Mucosa of stomach (tissue), 1 donor: ENCODE results near the gene RAB12.

Experiments used
- H3K27me3 ChIP-seq: one replicate; pipeline ENCODE4 v1.7.0; 2013; ENCODE audit warnings: mild to moderate bottlenecking, low read length; ENCODE audit not compliant: control insufficient read depth, insufficient read depth
- H3K36me3 ChIP-seq: one replicate; pipeline ENCODE4 v1.7.0; 2013; ENCODE audit warnings: low read length; ENCODE audit not compliant: control insufficient read depth, insufficient read depth
- H3K4me1 ChIP-seq: one replicate; pipeline ENCODE4 v1.7.0; 2013; ENCODE audit warnings: mild to moderate bottlenecking, low read length; ENCODE audit not compliant: control insufficient read depth, insufficient read depth
- H3K4me3 ChIP-seq: one replicate; pipeline ENCODE4 v1.7.0; 2013; ENCODE audit warnings: low read length
- H3K9ac ChIP-seq: one replicate; pipeline ENCODE4 v1.7.0; 2013; ENCODE audit warnings: mild to moderate bottlenecking, low read length, moderate library complexity
- H3K9me3 ChIP-seq: one replicate; pipeline ENCODE4 v1.7.0; 2013; ENCODE audit warnings: mild to moderate bottlenecking, low read length, moderate library complexity; ENCODE audit not compliant: control insufficient read depth
- donor health status: Pancreatic carcinoma.

Gene RAB12

GRCh38 chr18:8602040-8602439 lies 7.2 kb upstream of the RAB12 start:
- Histone ChIP-seq H3K4me3 (no peak overlapping the region), H3K27me3 (no peaks in the 10 kb centered on the region), H3K4me1 (peaks cover 4% of the 10 kb centered on the region), H3K9me3 (no peaks in the 10 kb centered on the region), H3K36me3 (no peaks in the 10 kb centered on the region), H3K9ac (no peak overlapping the region)

DNA sequence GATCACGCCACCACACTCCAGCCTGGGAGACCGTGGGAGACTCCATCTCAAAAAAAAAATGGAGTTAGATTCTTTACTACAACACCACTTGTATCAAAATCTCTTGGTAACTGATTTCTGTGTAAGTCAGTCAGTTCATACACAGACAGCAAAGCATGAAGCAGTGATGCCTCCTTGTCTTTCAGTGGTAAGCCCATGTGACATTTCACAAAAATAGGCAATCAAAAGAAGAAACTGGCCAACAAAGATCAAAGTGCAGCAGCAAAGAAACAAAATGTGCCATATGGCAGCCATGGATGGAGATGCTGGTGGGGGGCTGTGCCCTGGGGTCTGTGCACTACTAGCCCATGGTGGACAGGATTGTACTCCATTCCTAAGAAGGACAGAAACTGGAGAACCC lies 6.7 kb upstream of the RAB12 start:
- no peaks in the 10 kb centered on the region for H3K36me3 ChIP-seq
- H3K4me1 ChIP-seq, result peaks cover 4% of the 10 kb centered on the region
- no peak overlapping the region for H3K4me3 ChIP-seq
- no peaks in the 10 kb centered on the region for H3K27me3 ChIP-seq
- no peak overlapping the region for H3K9ac ChIP-seq
- H3K9me3 ChIP-seq, result no peaks in the 10 kb centered on the region

GRCh38 chr18:8603663-8604520 lies 5.3 kb upstream of the RAB12 start:
- Histone ChIP-seq H3K4me1 (peaks cover 4% of the 10 kb centered on the region), H3K9ac (no peak overlapping the region), H3K9me3 (no peaks in the 10 kb centered on the region), H3K36me3 (no peaks in the 10 kb centered on the region), H3K27me3 (peaks cover 8% of the 10 kb centered on the region), H3K4me3 (no peak overlapping the region)

GRCh38 chr18:8605974-8606373 lies 3.3 kb upstream of the RAB12 start:
- Histone ChIP-seq H3K4me1 (peaks cover 2% of the 10 kb centered on the region), H3K36me3 (no peaks in the 10 kb centered on the region), H3K4me3 (no peak overlapping the region), H3K27me3 (peaks cover 10% of the 10 kb centered on the region), H3K9me3 (no peaks in the 10 kb centered on the region), H3K9ac (no peak overlapping the region)

DNA sequence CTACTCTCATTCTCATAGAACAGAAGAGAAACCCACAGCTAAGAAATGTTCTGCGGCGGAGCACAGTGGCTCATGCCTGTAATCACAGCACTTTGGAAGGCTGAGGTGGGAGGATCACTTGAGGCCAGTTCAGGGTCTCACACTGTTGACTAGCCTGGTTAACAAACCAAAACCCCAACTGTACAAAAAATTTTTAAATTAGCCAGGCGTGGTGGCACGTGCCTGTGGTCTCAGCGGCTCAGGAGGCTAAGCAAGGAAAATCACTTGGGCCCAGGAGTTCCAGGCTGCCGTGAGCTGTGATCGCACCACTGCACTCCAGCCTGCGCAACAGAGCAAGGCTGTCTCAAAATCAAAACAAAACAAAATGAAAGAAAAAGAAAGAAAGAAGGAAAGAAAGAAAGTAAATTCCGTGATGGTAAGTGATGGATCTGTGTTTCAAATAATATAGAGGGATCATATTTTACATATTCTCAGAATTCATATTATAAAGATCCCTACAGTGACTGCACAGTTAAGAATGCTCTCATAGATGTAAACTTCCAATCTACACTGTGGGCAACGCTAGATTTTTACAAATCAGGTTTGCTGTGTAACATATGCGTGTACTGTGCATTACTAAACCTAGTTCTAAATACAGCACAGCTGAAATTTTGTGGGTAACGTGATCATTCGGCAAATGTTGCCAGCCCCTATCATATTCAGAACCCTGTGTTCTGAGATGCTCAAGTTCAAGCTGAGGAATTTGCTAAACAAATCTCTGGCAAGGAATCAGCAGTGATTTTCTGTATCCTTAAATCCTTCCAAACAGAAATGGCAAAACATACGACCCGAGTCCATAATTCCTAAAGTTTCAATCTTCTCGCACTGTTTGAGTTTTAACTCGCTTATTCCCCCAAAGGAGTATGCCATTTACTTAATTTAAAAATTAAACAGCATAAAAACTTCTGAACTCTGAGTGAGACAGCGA lies 1.2 kb upstream of the RAB12 start:
- H3K9ac ChIP-seq, result peak overlapping the region; percentile 59
- peak overlapping the region; percentile 54 for H3K4me3 ChIP-seq
- peaks cover 10% of the 10 kb centered on the region for H3K27me3 ChIP-seq
- no peaks in the 10 kb centered on the region for H3K9me3 ChIP-seq
- H3K36me3 ChIP-seq, result no peaks in the 10 kb centered on the region
- peaks cover 16% of the 10 kb centered on the region for H3K4me1 ChIP-seq

- Histone ChIP-seq H3K4me1 (peaks cover 16% of the 10 kb centered on the region), H3K4me3 (peak overlapping the region; percentile 54), H3K36me3 (no peaks in the 10 kb centered on the region), H3K27me3 (peaks cover 10% of the 10 kb centered on the region), H3K9me3 (no peaks in the 10 kb centered on the region), H3K9ac (peak overlapping the region; percentile 83)
These were observed 622 bp downstream of the RAB12 start for GRCh38 chr18:8609659-8610458.

GRCh38 chr18:8610459-8610851 lies 1.2 kb downstream of the RAB12 start:
- Histone ChIP-seq H3K4me3 (no peak overlapping the region), H3K9ac (peak overlapping the region; percentile 83), H3K4me1 (peaks cover 16% of the 10 kb centered on the region), H3K9me3 (no peaks in the 10 kb centered on the region), H3K36me3 (no peaks in the 10 kb centered on the region), H3K27me3 (peaks cover 10% of the 10 kb centered on the region)

DNA sequence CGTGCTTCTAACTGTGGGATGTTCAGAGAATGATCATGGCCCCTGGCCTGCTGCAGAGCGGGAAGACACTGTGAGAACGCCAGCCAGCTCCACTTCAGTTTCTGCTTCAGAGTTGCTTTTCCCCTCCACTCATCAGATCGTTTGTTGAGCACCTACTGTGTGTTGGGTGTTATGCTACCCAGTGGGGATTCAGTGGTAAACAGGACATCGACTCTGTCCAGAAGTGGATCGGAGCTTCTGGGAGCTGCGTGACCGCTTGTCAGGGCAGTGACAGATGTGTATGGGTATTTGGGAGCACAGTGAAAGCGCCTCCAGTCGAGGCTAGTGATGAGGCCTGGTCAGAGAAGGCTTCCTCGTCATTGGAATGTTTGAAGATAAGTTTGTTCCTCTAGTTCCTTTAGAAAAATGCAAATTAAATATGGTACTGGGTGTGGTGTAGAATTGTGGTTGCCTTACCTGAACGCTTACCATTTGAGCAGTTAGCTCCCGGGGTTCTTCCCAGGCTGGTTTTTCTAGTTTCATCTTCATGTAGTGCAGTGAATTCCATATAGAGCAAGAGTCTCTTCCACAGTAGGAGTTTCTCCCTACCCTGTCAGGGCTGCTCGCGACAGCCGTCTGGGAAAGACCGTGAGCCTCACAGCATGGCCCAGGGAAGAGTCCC lies 2.8 kb downstream of the RAB12 start:
- Histone ChIP-seq H3K36me3 (no peaks in the 10 kb centered on the region), H3K27me3 (peaks cover 10% of the 10 kb centered on the region), H3K4me1 (peaks cover 16% of the 10 kb centered on the region), H3K9ac (no peak overlapping the region), H3K4me3 (no peak overlapping the region), H3K9me3 (no peaks in the 10 kb centered on the region)

- Histone ChIP-seq H3K36me3 (no peaks in the 10 kb centered on the region), H3K4me3 (no peak overlapping the region), H3K27me3 (no peaks in the 10 kb centered on the region), H3K4me1 (peaks cover 16% of the 10 kb centered on the region), H3K9me3 (no peaks in the 10 kb centered on the region), H3K9ac (no peak overlapping the region)
These were observed 5.6 kb downstream of the RAB12 start for GRCh38 chr18:8614875-8615274.

GRCh38 chr18:8615397-8616027 lies 6.3 kb downstream of the RAB12 start:
- H3K4me1 ChIP-seq, result peaks cover 16% of the 10 kb centered on the region
- H3K27me3 ChIP-seq, result no peaks in the 10 kb centered on the region
- no peaks in the 10 kb centered on the region for H3K9me3 ChIP-seq
- no peak overlapping the region for H3K4me3 ChIP-seq
- H3K9ac ChIP-seq, result no peak overlapping the region
- H3K36me3 ChIP-seq, result no peaks in the 10 kb centered on the region

DNA sequence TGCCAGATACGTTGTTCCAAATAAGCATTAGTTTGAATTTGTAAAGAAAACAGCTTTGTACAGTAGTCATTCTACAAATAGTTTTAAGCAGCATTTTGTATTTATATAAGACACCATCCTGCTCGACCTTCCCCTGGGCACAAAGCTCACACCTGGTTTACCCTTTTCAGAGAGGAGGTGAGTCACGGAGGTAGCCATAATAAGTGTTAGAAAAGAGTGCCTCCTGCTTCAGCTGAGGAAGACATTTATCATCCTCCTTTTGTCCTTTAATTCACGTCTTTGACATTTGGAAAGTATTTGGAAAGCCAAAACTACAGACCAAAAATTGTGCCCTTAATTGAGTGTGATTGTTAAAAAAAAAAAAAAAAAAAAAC lies 6.8 kb downstream of the RAB12 start:
- Histone ChIP-seq H3K4me1 (peaks cover 14% of the 10 kb centered on the region), H3K9ac (no peak overlapping the region), H3K4me3 (no peak overlapping the region), H3K27me3 (no peaks in the 10 kb centered on the region), H3K9me3 (no peaks in the 10 kb centered on the region), H3K36me3 (no peaks in the 10 kb centered on the region)
